GM12865 (cell line): ENCODE measurements around the gene EIF4E2.

Source experiments
- DNase-seq: peaks from one replicate; pipeline ENCODE4 v3.0.0; 2010; ENCODE audit warnings: low read depth
- H3K4me3 ChIP-seq: 2 replicates; pipeline ENCODE4 v1.5.1; 2011; ENCODE audit warnings: mild to moderate bottlenecking, low read depth, low read length, control low read depth
- CTCF ChIP-seq: IDR thresholded peaks from 2 replicates; pipeline ENCODE4 v1.5.1; 2011; ENCODE audit warnings: low read length, control low read depth, low read depth, inconsistent platforms; ENCODE audit not compliant: insufficient read depth; ENCODE audit errors: missing control alignments

EIF4E2 gene

DNA sequence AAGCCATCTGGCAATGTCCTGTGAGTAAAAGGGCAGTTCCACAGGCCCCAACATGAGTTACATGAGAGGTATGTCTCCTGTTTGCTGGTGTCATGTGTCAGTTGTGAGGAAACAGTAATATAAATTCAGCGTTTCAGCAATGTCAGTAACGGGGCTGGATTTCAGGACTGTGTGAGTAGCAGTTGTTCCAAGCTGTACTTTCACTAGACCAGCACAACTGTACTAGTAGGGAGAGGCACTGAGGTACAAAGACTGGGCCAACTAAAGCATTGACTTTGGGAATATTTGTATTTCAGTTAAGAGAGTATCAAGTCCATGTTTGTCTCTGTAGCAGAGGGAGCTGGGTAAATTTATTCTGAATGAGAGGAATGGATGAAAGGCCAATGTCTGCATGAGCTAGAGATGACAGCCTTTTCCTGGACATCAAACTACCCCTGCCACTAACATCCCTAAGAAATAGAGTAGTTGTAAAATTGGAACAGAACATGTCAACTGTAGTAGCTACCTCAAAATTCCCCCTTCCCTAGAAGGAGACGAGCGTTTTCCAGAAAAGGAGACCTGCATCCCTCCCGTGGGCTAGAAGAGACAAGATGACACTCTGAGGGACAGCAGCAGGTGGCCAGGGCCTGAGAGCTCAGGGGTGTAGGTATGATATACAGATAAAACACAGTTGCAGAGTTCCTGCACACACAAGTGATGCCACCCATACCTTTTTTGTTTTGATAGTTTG is 24.4 kb downstream of the EIF4E2 start:
- no peak for DNase-seq
- TF ChIP-seq CTCF: no peak
- no peak overlapping the region for H3K4me3 ChIP-seq

- DNase-seq: no peak
- no peak for TF ChIP-seq CTCF
Observed at GRCh38 chr2:232575404-232575746, 24.9 kb downstream of the EIF4E2 start.

GRCh38 chr2:232576995-232577394 is 26.5 kb downstream of the EIF4E2 start:
- TF ChIP-seq CTCF: no peak
- no peak for DNase-seq
- H3K4me3 ChIP-seq: no peak overlapping the region

More at GRCh38 chr2:232575404-232575746, 24.9 kb downstream of the EIF4E2 start:
- no peak overlapping the region for H3K4me3 ChIP-seq

GRCh38 chr2:232577841-232578240 is 27.4 kb downstream of the EIF4E2 start:
- DNase-seq: no peak
- H3K4me3 ChIP-seq: no peak overlapping the region
- no peak for TF ChIP-seq CTCF

DNA sequence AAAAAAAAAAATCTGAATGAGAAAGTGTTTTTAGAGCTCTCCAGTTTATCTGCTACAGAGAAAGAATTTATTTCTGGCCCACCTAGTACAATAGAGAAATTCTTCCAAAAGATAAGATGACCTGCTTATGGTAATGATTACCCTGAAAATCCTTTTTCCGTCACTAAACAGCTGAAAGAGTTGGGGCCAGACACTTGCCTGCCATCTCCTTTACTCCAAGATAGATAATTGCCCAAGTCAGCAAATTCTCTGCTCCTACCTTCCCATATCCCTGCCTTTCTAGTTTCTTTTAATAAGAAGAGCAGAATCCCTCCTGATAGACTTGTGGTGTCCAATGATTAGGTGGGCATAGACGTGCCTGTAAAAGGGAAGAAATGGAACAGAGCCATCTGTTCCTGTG is 28.1 kb downstream of the EIF4E2 start:
- TF ChIP-seq CTCF: no peak
- no peak overlapping the region for H3K4me3 ChIP-seq
- DNase-seq: no peak

- DNase-seq: no peak
- TF ChIP-seq CTCF: no peak
- H3K4me3 ChIP-seq: no peak overlapping the region
Observed at GRCh38 chr2:232580648-232580981, 30.1 kb downstream of the EIF4E2 start.

GRCh38 chr2:232581725-232582124 is 31.2 kb downstream of the EIF4E2 start:
- no peak for TF ChIP-seq CTCF
- H3K4me3 ChIP-seq: no peak overlapping the region
- DNase-seq: peak; percentile 37
